NCI-H2029 treated with DMSO at 0.1 percent for 48 hours (cell line): ENCODE measurements around the gene SMARCC1.

Source experiments
- DNase-seq: peaks from one replicate; lab custom pipeline; 2025; lab: John Stamatoyannopoulos, UW

SMARCC1 gene

DNA sequence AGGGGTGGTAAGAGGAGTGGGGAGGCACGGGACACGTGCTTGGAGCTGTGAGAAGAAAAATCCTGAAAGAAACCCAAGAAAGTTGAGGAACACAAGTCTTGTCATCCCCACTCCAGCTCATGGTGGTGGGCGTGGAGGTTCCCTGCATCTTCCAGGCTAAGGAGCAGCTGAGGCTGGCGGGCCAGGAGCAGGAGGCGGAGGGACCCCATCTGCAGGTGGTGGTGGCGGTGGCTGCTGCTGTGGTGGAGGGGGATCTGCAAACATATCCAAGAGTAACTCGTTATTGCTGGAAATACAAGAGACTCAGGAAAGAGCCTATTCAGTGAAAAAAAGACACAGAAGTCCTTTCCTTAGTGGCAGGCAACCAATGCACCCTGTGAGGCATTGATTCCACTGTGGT, 193.6 kb downstream of the SMARCC1 start:
- DNase-seq = no peak

DNA sequence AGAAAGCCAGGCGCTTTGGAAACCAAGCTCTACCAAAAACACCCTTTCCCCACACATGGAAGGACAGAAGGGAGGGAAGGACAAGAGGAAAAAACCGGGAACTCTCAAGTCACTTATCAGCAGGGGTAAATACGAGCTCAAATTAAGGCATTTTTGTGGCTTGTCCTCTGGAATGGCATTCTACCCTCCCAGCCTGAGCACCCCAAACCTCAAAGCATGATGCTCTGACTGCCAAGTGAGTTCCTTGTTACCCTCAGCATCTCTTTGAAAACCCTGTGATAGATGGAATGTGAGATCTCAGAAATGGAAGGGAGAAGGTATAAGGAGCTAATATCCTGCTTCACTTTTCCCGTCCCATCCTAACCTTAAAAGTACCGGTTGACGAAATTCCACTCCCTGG, 194.9 kb downstream of the SMARCC1 start:
- no peak for DNase-seq

DNA sequence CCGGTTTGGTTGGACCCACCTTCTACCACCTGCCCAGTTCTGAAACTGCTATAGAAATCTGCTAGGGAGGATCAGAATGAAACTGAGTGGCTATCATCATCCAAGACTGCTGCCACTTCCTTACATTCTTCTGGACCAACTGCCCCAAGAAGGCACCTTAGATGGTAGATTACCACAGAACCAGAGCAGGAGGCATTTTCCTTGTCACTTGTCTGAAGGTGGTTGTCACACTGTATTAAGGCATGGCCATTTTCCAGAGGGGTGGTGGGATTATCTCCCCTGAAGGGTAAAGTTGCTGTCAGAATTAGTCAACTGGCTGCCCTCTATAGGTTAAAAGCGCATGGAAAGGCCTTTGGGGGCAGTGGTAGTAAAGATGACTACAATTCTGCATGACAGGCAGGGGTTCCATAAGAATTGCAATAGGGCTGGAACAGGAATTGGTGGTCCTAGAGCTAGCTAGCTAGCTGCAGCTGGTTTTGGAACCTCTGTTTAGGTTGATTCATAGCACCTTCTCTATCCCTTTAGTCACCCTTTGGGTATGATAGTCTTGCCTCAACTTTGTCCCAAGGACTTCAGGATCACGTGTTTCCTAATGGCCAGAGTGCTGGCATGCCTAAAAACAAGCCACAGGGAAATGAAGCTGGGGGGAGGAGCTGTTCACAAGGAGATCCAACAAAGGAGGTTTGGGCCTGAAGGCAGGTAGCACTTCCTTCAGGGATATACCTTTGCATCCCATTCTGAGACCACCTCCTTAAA, 198.2 kb downstream of the SMARCC1 start:
- no peak for DNase-seq

DNA sequence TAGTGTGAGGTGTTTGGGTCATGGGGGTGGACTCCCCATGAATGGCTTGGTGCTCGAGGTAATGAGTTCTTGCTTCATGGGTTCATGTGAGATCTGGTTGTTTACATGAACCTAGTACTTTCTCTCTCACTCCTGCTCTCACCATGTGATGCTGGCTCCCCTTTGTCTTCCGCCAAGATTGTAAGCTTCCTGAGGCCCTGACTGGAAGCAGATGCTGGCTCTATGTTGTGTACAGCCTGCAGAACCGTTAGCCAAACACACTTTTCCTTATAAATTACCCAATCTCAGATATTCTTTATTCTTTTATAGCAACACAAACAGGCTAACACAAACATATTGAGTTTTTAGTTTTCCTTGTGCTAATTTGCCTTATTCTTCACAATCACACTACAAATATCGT, 199.9 kb downstream of the SMARCC1 start:
- DNase-seq = no peak

DNA sequence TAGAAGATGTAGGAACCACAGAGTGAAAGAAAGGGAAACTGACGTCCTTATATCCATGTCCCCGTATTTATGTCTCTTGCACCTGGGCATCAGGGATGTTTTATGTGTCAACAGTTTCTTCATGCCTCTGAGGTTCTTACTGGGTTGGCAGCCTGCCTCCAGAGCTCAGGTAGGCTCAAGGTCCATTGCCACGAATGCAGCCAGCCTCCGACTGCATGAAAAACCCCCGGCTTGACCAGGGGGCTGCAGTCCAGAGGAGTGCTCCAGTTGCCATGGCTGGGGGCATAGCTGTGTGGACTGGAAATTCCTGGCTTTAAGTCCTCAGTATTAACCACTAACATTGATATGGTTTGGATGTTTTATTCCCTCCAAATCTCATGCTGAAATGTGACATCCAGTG, 200.3 kb downstream of the SMARCC1 start:
- no peak for DNase-seq

DNA sequence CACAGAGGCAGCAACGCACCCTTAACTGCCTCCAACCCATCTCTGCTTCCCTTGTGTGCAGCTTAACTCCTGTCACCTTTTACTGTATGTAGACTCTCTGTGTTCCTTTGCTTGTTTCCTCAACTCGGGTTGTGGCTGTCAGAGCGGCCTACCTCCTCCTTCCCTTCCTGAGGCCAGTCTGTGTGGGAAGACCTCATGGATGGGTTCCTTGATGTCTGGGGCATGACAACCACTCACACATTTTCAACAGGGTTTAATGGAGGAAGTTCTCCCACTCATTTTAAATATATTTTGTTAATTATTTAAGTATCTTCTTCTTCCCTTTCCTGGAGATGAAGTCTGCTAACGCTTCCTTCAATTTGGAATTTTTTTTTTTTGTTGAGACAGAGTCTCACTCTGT, 201.2 kb downstream of the SMARCC1 start:
- no peak for DNase-seq

DNA sequence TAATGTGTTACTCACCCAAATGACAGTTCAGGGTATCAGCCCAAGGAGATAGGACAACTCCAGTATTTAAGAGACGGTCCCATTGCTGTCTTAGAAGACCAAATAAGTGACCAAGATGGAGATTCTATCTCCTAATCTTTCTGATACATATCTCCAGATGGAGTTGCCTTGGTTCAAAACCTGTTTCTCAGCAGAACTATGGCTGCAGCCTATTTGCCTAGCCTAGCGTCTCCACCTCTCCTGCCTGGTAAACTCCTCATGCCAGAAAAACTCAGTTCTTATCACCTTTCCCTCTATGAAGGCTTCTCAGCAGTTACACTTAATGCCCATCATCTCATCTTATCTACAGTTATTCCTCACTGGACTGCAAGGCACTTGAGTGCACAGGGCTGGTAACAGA, 201.8 kb downstream of the SMARCC1 start:
- DNase-seq = no peak

DNA sequence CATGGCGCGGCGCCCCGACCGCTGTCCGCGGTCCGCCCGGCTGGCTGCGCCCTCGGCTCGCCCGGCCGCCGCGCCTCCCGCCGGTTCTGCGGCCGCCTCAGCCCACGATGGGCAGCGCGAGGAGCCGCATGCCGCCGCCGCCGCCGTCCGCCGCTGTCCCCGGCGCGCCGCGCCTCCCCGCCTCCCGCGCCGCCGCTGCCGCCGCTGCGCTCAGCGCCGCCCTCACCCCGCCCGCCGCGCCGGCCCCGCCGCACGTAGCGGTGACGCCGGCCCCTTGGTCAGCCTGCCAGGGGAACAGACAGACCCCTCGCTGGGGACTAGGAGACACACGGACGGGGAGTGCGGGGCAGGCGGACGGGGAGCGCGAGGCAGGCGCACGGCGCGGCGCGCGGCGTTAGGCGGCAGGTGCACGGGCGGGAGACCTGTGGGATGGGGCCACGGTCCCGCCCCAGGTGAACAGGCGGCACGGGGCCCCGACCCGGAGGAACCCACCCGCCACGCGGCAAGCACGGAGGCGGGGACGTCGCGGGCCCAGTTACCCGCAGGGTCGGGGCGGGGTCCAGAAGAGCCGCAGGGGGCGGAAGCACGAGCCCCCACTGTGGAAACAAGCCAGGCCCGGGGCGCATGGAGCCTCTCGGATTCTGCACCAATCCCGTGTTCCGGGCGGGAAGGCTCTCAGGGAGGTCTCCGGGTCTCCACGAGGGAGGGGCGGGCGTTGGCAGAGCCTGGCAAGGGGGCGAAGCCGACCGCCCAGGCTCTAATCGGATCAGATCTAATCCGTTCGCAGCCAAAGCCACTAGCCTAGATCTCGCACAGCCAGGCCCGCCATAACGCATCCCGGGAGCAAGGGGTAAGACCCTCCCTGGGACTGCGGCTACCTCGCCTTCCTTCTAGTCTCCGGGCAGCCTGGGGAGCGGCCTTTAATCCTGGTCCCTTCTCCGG, 202.7 kb downstream of the SMARCC1 start, which contains the start of gene CSPG5:
CSPG5 (minus strand) TSS at position 175 of the 942 bp plus-strand sequence; CDS start at position 3, 172 bp downstream.
- DNase-seq = no peak

DNA sequence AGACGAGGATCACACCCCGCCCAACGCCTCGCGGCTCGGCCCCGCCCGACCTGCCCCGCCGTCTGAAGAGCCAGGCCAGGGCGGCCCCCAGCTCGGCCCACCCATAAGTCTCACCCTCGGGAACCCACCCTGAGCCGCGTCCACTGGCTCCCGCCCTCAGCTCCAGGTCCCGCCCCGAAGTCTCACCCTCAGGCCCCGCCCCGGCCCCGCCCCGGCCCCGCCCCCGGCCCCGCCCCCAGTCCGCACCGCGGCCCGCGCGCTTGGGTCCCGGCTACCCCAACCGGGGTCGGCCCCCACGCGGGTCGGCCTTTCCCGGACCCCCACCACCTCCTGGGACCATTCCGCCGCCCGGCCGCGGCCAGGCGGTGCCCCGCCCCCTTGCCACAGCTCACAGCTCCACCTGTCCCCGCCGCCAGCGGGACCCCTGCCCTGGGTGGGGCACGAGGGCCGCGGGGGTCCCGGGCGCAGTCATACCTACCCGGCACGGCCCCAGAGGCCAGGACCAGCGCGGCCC, 203.5 kb downstream of the SMARCC1 start:
- DNase-seq = no peak

DNA sequence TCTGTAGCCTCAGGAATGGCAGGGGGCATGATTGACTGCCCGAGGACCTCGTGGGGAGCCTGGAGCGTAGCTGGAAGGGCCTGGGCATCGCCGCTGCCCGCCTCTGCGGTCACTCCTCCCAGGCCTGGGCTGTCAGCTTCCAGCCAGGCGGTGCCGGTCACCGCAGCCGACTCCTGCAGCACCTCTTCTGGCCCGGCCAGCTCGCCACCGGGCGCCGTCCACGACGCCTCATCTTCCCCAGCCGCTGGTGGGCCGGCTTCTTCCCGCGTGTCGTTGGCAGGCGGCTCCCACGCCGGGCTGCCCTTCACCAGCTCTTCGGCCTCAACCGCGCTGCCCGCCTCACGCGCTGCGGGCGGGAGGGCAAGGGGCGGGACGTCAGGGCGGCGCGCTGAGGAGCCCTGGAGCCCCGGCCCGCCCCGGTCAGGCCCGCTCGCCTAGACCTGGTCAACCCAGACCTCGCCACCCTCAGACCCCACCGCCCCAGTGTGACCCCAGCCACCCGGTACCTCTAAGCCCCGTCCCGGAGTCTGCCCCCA, 204.0 kb downstream of the SMARCC1 start:
- no peak for DNase-seq

DNA sequence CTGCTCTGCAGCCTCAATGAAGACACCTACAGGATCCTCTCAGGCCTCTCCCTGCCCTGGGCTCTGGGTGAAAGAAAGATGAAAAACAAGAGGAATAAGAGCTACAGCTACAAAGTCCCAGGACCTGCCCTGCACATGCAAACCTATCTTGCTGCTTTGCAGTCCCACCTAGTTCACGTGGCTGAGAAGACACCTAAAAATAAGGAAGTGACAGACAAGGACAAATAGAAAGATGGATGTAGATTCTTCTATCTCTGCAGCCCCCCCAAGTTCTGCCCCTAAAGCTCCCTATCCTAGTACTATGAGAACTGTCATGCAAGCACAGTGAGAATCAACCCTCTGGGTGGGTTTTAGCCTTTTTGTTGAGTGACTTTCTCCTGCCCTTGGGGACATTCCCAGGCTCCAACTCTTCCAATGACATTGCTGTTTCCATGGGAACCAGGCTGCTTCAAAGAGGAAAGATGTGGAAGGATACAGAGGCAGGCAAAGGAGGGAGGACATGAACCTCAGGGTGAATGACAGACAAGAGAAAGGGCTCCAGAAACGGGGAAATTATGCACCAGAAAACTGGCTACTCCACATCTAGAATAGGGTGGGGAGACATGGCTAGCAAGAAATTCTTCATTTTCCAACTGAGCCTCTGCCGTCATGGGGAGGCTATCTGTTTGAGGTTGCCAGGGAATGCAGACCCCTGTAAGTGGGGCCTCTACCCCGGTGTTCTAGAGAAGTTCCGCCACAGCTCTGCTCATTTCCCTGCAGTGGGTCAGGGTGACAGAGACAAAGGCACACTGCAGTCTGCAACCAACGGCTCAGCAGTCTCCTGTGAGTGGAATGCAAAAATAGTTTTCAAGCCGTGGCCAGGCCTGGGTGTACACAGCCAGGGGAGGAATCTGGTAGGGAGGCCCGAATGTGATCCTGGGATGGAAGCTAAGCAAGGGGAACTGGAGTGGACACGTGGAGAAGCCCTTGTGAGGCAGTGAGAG, 208.2 kb downstream of the SMARCC1 start:
- no peak for DNase-seq

DNA sequence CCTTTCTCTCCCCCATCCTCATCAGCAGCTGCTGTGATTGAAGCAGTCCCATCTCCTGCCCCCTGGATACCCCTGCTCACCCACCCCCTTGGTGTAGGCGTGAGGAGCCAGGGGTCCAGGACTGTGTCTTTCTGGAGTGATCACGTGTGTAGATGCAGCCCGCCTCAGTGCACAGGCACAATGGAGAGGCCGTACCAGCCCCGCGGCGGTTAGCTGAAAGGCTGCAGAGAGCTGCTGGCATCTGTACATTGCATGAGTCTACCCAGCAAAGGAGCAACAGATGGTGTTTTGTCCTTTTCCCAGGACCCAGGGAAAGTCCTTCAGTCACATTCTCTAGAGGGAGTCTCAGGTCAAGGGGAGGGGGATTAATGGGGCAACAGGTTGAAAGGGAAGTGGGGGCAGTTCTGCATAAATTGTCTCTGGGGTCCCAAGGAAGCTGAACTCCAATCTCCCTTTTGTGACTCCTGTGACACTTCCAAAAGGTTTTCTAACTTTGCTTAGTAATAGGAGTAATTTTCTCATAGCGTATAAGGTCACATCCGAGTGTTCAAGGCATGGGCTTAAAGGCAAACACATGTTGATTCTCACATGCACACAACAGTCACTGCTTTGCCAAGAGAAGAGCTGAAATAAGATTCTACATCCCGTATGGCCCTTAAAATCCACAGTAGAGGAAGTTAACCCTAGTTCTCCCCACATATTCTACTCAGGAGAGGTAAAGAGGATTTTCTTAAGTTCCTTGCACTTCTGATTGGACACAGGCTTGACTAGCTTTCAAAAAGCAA, 210.1 kb downstream of the SMARCC1 start:
- no peak for DNase-seq

DNA sequence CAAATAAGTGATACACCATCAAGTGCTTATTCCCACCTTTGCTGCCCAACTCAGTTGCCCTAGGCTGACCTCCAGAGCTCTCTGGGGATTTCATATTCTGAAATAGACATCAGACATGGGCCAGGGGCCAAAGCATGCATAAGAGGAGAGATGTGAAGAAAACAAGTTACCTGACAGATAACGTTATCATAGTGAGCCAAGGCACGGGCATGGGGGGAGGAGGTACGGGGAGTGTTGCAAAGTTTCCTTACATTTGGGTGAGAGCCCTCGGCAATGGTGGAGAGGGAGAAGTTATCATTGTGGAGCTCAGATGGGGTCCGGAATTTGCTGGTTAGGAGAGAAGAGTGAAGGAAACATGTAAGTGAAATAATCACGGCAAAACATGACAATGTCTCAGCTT, 212.8 kb downstream of the SMARCC1 start:
- DNase-seq = no peak

DNA sequence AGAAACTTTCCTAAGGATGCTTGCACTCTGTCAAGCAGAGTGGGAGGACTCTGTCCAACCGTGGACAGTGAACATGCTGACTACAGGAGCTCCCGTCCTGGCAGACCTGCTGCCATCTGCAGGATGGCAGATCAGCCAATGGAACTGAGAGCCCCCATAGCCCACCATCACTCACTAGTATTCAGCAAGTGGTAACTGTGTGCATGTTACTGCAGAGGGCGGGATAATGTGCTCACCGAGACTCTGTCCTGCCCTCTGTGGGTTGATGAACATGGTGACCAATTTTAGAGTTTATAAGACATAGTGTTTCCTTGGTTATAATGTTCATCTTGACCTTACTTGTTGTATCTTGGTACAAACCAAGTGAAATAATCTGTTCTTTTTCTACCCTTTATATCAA, 214.5 kb downstream of the SMARCC1 start:
- DNase-seq = no peak

DNA sequence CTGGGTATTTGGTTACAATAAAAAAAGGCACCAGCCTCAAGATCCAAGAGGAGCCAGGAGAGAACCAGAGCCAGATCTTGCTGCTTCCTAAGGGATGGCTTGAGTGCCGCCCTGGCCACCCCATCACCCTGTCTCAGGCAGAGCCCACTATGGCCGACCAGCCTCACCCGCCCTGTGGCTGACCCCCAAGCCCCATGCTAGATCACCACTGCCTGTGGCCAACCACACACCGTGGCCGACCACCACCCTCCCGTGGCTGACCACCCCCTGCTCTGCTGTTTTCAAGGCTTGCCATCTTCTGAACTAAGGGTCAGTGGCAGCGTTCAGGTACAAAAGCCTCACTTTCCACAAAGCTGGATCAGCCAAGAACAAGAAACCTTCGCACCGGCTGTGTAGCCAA, 215.0 kb downstream of the SMARCC1 start:
- DNase-seq = no peak

DNA sequence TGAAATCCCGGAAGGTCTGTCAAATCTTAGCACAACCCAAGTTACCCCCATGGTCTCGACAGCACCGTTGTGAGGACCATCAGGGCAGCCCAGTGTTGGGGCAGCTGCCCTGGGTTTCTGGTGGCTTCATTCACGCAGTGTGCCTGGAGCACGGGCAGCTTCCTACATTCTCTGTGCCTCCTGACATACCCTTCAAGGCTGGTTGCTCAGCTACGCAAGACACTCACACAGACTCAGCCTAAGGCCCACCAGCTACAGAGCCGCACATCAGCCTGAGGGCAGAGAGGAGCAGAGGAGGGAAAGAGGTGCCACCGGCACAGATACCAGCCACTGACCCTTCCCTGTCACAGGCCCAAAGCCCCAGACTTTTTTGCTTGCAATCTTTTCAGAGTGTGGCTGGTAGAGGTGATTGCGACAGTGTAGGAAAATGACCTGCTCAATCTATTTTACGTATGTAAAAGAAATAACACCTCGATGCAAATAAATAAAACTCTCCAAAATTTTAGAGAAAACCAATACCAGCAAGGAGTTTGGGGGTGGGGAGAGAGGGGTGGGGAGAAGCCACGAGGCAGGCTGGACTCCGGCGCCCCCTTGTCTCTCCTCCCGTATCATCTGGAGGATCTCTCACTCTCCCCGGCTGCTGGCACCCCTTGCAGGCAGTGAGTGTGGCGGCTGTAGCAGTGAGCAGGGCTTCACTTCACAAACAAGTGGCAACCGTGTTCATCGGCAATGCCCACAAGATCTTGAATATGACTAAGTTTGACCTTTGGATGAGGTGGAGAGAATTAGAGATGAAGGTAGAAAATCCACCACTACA, 215.8 kb downstream of the SMARCC1 start:
- no peak for DNase-seq

DNA sequence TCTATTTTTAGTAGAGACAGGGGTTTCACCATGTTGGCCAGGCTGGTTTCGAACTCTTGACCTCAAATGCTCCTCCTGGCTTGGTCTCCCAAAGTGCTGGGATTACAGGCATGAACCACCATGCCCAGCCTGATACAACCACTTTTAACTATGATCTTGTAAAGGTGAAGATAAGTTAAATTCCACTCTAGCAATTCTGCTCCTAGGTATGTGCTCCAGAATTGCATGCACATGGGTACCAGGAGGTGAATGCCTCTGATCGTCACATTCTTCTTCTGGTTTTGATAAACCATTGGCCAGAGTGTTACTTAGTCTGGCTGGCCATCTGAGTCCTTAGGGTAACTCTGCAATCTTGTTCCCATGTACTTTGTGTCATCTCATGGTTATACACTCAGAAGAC, 225.3 kb downstream of the SMARCC1 start:
- no peak for DNase-seq

DNA sequence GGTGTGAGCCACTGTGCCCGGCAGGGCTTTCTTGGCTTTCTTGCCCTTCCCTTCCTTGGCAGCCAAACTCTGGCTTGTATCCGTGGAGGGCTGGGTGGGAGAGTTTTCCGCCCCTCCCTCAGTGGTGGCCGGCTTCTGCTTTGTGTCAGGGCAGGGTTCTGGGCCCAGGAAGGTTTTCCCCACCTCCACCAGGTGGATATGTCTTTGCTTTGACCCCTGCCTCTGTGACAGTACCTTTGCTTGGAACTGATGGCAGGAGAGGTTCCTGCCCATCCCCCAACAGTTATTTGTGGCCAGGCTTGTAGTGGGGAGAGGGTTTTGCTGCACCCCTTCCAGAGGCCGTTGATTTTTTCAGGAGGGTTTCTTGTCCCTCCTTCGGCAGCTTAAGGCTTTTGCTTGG, 227.4 kb downstream of the SMARCC1 start:
- no peak for DNase-seq

DNA sequence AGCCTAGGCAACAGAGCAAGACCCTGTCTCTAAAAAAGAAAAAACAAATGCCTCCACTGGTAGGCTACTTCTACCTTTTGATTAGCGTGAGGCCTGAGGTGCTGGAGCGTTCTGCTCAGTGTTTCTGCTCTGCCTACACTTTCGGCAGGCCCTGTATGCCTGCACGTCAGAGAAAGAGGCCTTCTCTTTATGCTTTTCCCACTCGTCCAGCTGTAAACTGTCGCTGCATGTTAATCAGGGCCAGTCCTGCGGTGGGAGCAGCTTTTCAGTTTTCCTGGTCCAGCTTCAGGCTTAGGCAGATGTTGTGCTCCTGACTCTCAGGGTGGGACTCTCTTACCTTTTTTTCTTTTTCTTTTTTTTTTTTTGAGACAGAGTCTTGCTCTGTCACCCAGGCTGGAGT, 228.3 kb downstream of the SMARCC1 start:
- no peak for DNase-seq
